ENCODE measurements around the gene JAZF1.

The JAZF1 gene

DNA sequence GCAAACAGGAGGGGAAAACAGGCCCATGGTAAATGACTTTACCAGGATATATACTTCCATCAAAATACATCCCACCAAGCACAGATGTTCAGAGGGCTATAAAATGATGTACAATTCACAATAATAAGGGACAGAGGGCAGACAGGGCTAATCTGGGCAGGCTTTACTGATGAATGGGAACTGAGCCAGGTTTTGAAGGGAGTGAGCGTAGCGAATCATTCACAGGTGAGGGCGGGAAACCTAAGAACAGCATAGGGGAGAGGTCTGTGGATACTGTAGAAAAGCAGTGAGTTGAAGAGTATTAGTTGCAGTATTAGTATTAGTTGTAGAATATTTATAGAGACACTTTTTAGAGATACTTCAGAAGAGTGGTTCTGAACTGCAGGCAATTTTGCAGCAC is 180.8 kb downstream of the JAZF1 start:
- no peak overlapping the region for H3K27ac ChIP-seq (ENCODE audit: low read depth, low read length)
- H3K4me1 ChIP-seq (ENCODE audit: control insufficient read depth in 5 of 5, insufficient read depth in 5 of 5, low read length in 5 of 5) = peaks cover 0 to 10% (median 4%) of the 10 kb centered on the region in 5 donors
- no peaks in the 10 kb centered on the region for H3K36me3 ChIP-seq (ENCODE audit: control insufficient read depth in 5 of 5, insufficient read depth in 5 of 5, low read length in 5 of 5)
- no peak overlapping the region for H3K4me3 ChIP-seq (ENCODE audit: low read depth in 1 of 5, low read length in 5 of 5)
- H3K9ac ChIP-seq (ENCODE audit: low read length in 5 of 5) = no peak overlapping the region
- no peaks in the 10 kb centered on the region for H3K27me3 ChIP-seq (ENCODE audit: control insufficient read depth in 5 of 5, insufficient read depth in 4 of 5, low read length in 5 of 5)
- H3K9me3 ChIP-seq (ENCODE audit: control insufficient read depth in 5 of 5, low read length in 5 of 5) = no peaks in the 10 kb centered on the region

DNA sequence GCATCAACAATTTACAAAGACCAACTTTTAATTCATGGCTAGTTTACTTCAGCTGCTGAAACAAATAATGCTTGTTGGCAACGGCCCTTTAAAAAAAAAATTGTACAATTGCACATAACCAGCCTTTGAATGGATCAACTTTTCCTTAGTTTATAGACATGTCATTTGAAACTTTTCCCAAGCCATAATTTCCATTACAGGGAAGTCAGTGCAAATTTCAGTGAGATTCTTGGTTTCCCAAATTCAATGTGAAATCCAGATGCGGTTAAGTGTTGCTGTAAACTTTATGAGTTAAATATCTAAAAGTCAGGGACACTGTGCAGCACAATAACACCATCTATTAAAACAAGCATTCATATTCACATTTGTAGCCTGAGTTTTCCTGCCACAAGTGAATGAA is 182.2 kb downstream of the JAZF1 start:
- Histone ChIP-seq H3K27me3 (ENCODE audit: control insufficient read depth in 5 of 5, insufficient read depth in 4 of 5, low read length in 5 of 5) (no peaks in the 10 kb centered on the region), H3K9ac (ENCODE audit: low read length in 5 of 5) (no peak overlapping the region), H3K36me3 (ENCODE audit: control insufficient read depth in 5 of 5, insufficient read depth in 5 of 5, low read length in 5 of 5) (no peaks in the 10 kb centered on the region), H3K9me3 (ENCODE audit: control insufficient read depth in 5 of 5, low read length in 5 of 5) (no peaks in the 10 kb centered on the region), H3K4me1 (ENCODE audit: control insufficient read depth in 5 of 5, insufficient read depth in 5 of 5, low read length in 5 of 5) (peaks cover 0 to 14% (median 6%) of the 10 kb centered on the region in 5 donors), H3K4me3 (ENCODE audit: low read depth in 1 of 5, low read length in 5 of 5) (no peak overlapping the region), H3K27ac (ENCODE audit: low read depth, low read length) (no peak overlapping the region)

DNA sequence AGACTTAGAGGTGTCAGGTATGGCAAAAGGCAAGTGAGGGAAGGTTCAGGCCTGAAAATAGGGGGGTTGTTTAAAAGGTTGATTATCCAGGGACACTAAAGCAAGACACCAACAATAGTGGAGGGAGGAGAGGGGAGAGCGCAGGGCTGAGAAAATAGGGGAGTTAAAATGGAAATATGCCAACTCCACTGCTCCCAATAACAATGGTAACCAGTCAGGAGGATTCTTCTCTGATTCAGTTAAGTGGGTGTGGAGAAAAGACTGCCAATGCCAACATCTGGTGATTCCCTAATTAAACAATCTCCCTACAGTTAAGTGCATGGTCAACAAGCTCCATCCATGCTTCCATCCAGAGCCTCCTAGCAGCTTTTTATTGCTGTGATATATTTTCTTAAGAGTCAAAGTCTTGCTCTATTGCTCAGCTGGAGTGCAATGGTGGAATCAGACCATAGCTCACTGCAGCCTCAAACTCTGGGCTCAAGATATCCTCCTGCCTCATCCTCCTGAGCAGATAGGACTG is 183.3 kb downstream of the JAZF1 start:
- Histone ChIP-seq H3K9me3 (ENCODE audit: control insufficient read depth in 5 of 5, low read length in 5 of 5) (no peaks in the 10 kb centered on the region), H3K4me1 (ENCODE audit: control insufficient read depth in 5 of 5, insufficient read depth in 5 of 5, low read length in 5 of 5) (peaks cover 0 to 19% (median 10%) of the 10 kb centered on the region in 5 donors)

DNA sequence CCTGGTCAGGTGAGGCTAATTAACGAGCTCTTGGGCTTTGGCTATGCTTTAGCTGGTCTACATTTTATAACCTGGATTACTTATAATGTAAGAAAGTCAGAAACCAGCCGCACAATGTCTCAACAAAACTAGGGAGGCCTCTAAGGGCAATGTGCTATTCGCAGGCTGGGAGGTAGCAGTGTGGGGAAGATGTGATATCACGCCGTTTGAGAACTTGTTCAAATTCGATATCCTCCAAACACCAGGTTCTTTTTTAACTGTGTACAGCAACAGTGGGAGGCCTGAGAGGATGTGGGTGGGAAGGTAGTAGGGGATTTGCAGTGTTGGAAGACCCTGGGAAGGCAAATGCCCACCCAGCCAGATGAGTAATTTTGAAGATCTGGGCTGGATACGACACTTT is 184.5 kb downstream of the JAZF1 start:
- H3K27ac ChIP-seq (ENCODE audit: low read depth, low read length) = no peak overlapping the region
- no peak overlapping the region for H3K9ac ChIP-seq (ENCODE audit: low read length in 5 of 5)
- H3K27me3 ChIP-seq (ENCODE audit: control insufficient read depth in 5 of 5, insufficient read depth in 4 of 5, low read length in 5 of 5) = no peaks in the 10 kb centered on the region
- H3K9me3 ChIP-seq (ENCODE audit: control insufficient read depth in 5 of 5, low read length in 5 of 5) = no peaks in the 10 kb centered on the region
- no peak overlapping the region for H3K4me3 ChIP-seq (ENCODE audit: low read depth in 1 of 5, low read length in 5 of 5)
- H3K36me3 ChIP-seq (ENCODE audit: control insufficient read depth in 5 of 5, insufficient read depth in 5 of 5, low read length in 5 of 5) = no peaks in the 10 kb centered on the region
- H3K4me1 ChIP-seq (ENCODE audit: control insufficient read depth in 5 of 5, insufficient read depth in 5 of 5, low read length in 5 of 5) = peaks cover 0 to 21% (median 10%) of the 10 kb centered on the region in 5 donors

More for the DNA sequence above, 183.3 kb downstream of the JAZF1 start:
- Histone ChIP-seq H3K27me3 (ENCODE audit: control insufficient read depth in 5 of 5, insufficient read depth in 4 of 5, low read length in 5 of 5) (no peaks in the 10 kb centered on the region), H3K36me3 (ENCODE audit: control insufficient read depth in 5 of 5, insufficient read depth in 5 of 5, low read length in 5 of 5) (no peaks in the 10 kb centered on the region), H3K27ac (ENCODE audit: low read depth, low read length) (no peak overlapping the region), H3K4me3 (ENCODE audit: low read depth in 1 of 5, low read length in 5 of 5) (no peak overlapping the region), H3K9ac (ENCODE audit: low read length in 5 of 5) (no peak overlapping the region)

DNA sequence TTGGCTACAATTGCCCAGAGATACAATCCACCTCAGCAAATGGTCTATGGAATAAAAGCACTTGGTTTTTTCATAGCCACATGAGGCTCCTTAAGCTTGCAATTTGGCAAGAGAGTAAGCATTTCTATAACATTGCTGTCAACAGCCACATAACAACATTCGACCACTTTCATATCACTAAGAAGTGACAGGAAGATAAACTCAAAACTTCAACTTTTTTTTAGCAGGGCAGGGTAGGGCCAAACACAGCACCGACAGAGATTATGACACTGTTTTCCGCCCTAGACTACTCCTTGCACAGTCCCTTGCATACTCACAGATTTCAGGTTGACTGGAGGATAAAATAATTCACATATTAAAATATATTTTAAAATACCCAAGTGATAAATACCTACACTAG is 185.4 kb downstream of the JAZF1 start:
- no peaks in the 10 kb centered on the region for H3K27me3 ChIP-seq (ENCODE audit: control insufficient read depth in 5 of 5, insufficient read depth in 4 of 5, low read length in 5 of 5)
- H3K9me3 ChIP-seq (ENCODE audit: control insufficient read depth in 5 of 5, low read length in 5 of 5) = no peaks in the 10 kb centered on the region

DNA sequence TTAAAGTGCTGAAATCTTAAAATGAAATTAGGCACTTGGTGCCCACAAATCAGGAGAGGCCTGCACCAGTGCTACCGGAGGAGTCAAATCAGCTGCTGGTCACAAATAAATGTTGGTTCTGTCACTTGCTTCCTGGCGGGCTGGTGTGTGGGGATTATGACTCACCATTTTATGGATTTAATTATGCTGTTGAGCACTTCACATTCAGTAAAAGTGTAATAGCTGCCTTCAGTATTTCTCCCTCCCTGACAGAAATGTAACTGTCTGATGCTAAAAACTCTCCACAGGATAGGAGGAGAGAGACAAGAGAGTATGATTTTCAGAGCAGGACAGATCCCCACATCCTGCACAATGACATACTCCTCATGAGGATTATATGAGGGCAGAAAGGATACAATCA is 186.0 kb downstream of the JAZF1 start:
- no peak overlapping the region for H3K9ac ChIP-seq (ENCODE audit: low read length in 5 of 5)
- no peak overlapping the region for H3K4me3 ChIP-seq (ENCODE audit: low read depth in 1 of 5, low read length in 5 of 5)
- no peaks in the 10 kb centered on the region for H3K27me3 ChIP-seq (ENCODE audit: control insufficient read depth in 5 of 5, insufficient read depth in 4 of 5, low read length in 5 of 5)
- peaks cover 0 to 21% (median 10%) of the 10 kb centered on the region in 5 donors for H3K4me1 ChIP-seq (ENCODE audit: control insufficient read depth in 5 of 5, insufficient read depth in 5 of 5, low read length in 5 of 5)
- no peaks in the 10 kb centered on the region for H3K9me3 ChIP-seq (ENCODE audit: control insufficient read depth in 5 of 5, low read length in 5 of 5)
- H3K27ac ChIP-seq (ENCODE audit: low read depth, low read length) = no peak overlapping the region
- H3K36me3 ChIP-seq (ENCODE audit: control insufficient read depth in 5 of 5, insufficient read depth in 5 of 5, low read length in 5 of 5) = no peaks in the 10 kb centered on the region

More for the DNA sequence above, 185.4 kb downstream of the JAZF1 start:
- Histone ChIP-seq H3K27ac (ENCODE audit: low read depth, low read length) (no peak overlapping the region), H3K36me3 (ENCODE audit: control insufficient read depth in 5 of 5, insufficient read depth in 5 of 5, low read length in 5 of 5) (no peaks in the 10 kb centered on the region), H3K4me3 (ENCODE audit: low read depth in 1 of 5, low read length in 5 of 5) (no peak overlapping the region), H3K9ac (ENCODE audit: low read length in 5 of 5) (no peak overlapping the region), H3K4me1 (ENCODE audit: control insufficient read depth in 5 of 5, insufficient read depth in 5 of 5, low read length in 5 of 5) (peaks cover 0 to 21% (median 10%) of the 10 kb centered on the region in 5 donors)

DNA sequence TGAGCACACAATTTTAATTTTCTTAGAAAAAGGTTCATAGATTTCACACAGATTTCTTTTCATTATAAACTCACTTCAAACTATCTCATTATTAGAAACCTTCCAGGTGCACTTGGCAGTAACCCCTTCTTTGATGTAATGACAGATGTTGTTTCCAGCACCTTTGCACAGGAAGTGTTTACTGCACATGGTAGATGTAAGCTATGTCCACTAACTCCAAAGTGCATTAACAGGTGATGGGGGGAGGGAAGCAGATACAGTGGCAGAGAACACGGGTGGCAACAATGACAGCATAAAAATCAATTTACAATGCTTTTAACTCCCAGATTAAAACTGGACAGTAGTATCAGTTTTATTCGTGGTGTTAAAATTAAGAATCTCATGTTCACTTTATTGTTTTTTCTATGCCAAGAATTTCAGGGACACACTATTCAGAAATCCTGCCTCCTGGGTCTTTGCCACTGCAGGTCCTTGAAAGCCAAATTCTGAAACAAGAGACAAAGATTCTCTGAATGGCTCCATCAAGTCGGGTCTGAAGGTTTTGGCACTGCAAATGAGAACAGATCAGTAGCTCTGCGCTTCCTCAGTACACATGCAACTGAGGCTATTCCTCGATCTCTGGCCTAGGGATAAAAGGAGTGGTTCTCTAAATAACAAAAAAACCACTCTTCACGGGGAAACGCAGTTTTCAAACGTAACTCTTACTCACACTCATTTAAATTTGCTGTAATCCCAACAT is 187.7 kb downstream of the JAZF1 start:
- Histone ChIP-seq H3K4me1 (ENCODE audit: control insufficient read depth in 5 of 5, insufficient read depth in 5 of 5, low read length in 5 of 5) (peaks cover 0 to 15% (median 10%) of the 10 kb centered on the region in 5 donors), H3K27ac (ENCODE audit: low read depth, low read length) (no peak overlapping the region), H3K9ac (ENCODE audit: low read length in 5 of 5) (no peak overlapping the region), H3K27me3 (ENCODE audit: control insufficient read depth in 5 of 5, insufficient read depth in 4 of 5, low read length in 5 of 5) (no peaks in the 10 kb centered on the region), H3K36me3 (ENCODE audit: control insufficient read depth in 5 of 5, insufficient read depth in 5 of 5, low read length in 5 of 5) (no peaks in the 10 kb centered on the region), H3K4me3 (ENCODE audit: low read depth in 1 of 5, low read length in 5 of 5) (no peak overlapping the region), H3K9me3 (ENCODE audit: control insufficient read depth in 5 of 5, low read length in 5 of 5) (no peaks in the 10 kb centered on the region)

DNA sequence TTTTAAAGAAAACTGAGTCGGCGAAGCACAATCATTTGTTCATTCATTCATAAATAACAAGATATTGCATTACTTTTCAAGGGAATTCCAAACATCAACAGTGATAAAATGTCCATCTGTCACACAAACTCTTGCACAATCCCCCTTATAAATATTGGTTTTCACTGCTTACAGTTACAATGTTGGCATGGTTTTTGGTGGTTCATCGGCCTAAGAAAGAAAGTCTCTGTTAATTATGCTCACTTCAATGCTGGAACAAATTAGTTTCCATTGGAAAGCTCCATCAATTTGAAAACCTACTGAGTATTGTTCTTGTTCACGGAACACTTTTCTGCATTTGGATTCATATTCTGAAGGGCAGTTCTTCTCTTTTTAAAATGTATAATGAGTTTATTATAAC is 188.5 kb downstream of the JAZF1 start:
- H3K27me3 ChIP-seq (ENCODE audit: control insufficient read depth in 5 of 5, insufficient read depth in 4 of 5, low read length in 5 of 5) = no peaks in the 10 kb centered on the region
- no peaks in the 10 kb centered on the region for H3K36me3 ChIP-seq (ENCODE audit: control insufficient read depth in 5 of 5, insufficient read depth in 5 of 5, low read length in 5 of 5)
- no peak overlapping the region for H3K27ac ChIP-seq (ENCODE audit: low read depth, low read length)
- peaks cover 0 to 15% (median 10%) of the 10 kb centered on the region in 5 donors for H3K4me1 ChIP-seq (ENCODE audit: control insufficient read depth in 5 of 5, insufficient read depth in 5 of 5, low read length in 5 of 5)
- no peak overlapping the region for H3K4me3 ChIP-seq (ENCODE audit: low read depth in 1 of 5, low read length in 5 of 5)
- H3K9ac ChIP-seq (ENCODE audit: low read length in 5 of 5) = no peak overlapping the region
- H3K9me3 ChIP-seq (ENCODE audit: control insufficient read depth in 5 of 5, low read length in 5 of 5) = no peaks in the 10 kb centered on the region

DNA sequence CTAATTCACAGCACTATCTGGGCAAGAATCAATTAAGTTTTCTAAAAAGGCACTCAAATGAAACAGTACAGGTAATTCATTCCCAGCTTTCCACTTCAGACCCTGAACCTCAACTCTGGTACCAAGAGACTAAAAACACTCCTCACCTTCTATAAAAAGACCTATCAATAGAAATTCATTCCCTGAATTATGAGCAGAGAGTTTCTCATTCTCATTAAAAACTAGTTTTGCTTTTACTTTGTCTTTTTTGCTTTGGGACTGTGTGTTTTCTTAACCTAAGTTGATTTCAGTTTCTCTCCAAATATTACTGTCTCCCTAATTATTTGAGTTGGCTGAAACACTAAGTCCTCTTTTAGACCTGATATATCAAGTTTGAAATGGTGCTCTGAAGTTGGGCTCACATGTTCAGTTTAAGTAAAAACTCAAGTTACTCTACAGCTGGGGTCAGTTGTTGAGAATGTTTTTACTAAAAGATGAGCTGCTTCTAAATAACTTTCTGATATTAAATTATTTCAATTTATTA is 189.5 kb downstream of the JAZF1 start:
- no peaks in the 10 kb centered on the region for H3K27me3 ChIP-seq (ENCODE audit: control insufficient read depth in 5 of 5, insufficient read depth in 4 of 5, low read length in 5 of 5)
- H3K36me3 ChIP-seq (ENCODE audit: control insufficient read depth in 5 of 5, insufficient read depth in 5 of 5, low read length in 5 of 5) = no peaks in the 10 kb centered on the region
- H3K4me1 ChIP-seq (ENCODE audit: control insufficient read depth in 5 of 5, insufficient read depth in 5 of 5, low read length in 5 of 5) = peaks cover 0 to 15% (median 10%) of the 10 kb centered on the region in 5 donors
- no peaks in the 10 kb centered on the region for H3K9me3 ChIP-seq (ENCODE audit: control insufficient read depth in 5 of 5, low read length in 5 of 5)
- H3K27ac ChIP-seq (ENCODE audit: low read depth, low read length) = no peak overlapping the region
- H3K4me3 ChIP-seq (ENCODE audit: low read depth in 1 of 5, low read length in 5 of 5) = no peak overlapping the region
- no peak overlapping the region for H3K9ac ChIP-seq (ENCODE audit: low read length in 5 of 5)

DNA sequence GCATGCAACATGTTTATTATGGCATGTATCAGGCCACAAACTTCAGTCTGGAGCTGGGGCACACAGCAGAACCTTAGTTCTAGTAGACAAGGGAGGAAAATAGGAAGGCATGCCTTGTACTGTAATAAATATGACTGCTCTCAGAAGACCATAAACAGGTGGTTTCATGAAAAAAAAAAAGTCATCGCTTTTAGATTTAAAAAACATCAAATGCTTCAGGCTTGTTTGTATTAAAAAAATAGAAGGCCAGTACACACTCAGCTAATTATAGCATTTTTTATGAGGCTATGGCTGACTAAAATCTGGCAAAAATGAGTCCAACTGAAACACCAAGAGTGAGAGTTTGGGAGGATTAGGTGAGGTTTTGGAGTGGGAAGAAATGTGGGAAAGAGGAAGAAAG is 204.1 kb downstream of the JAZF1 start:
- peaks cover 0 to 11% (median 5%) of the 10 kb centered on the region in 5 donors for H3K9me3 ChIP-seq (ENCODE audit: control insufficient read depth in 5 of 5, low read length in 5 of 5)
- peaks cover 0 to 2% (median 0%) of the 10 kb centered on the region in 5 donors for H3K36me3 ChIP-seq (ENCODE audit: control insufficient read depth in 5 of 5, insufficient read depth in 5 of 5, low read length in 5 of 5)
- H3K4me3 ChIP-seq (ENCODE audit: low read depth in 1 of 5, low read length in 5 of 5) = no peak overlapping the region
- no peaks in the 10 kb centered on the region for H3K27me3 ChIP-seq (ENCODE audit: control insufficient read depth in 5 of 5, insufficient read depth in 4 of 5, low read length in 5 of 5)
- H3K9ac ChIP-seq (ENCODE audit: low read length in 5 of 5) = no peak overlapping the region
- H3K4me1 ChIP-seq (ENCODE audit: control insufficient read depth in 5 of 5, insufficient read depth in 5 of 5, low read length in 5 of 5) = no peaks in the 10 kb centered on the region
- H3K27ac ChIP-seq (ENCODE audit: low read depth, low read length) = no peak overlapping the region
